Measurements from ENCODE around the gene BLVRB.
A peak's percentile ranks its signal among the peaks of the same experiment; 100 is the strongest.
"Not testable (repeated sequence)": the region's sequence is repeated elsewhere in the genome, so short reads cannot be mapped to it uniquely, and the experiment has no call there.

Gene BLVRB

DNA sequence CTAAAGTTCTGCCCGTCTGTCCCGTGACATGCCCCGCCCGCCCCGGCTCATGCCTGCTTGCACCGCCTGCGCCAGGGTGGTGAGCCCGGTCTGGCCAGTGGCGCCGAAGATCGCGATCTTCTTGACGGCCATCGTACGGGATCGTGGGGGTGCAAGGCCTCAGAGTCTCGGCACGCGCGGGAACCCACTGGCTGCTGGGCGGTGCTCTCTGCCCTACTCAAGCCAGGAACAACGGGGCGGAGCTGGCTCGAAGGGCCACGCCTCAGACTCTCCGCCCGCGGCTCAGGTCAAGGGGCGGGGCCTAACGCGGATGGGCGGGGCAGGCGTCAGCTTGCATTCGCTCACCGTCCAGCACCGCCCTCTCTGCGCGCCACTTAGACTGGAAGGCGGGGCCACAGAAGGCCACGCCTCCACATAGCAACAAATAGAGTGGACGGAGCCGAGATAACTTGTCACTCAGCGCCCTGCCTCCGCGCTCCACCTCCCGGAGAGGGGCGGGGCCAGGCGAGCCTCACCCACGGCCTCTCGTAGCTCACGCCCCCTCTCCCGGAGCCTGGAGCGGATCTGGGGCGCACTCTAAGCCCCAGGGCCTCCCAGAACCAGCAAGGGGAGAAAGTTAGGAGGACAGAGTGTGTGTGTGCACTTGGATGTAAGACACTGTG lies at the start of gene BLVRB:
BLVRB (minus strand) TSS at position 189 of the 662 bp plus-strand sequence; CDS start at position 132, 57 bp downstream.
- DNase-seq (ENCODE audit: insufficient read length, low spot score) (peak; percentile 94), FAIRE-seq (peak; percentile 98)

GRCh38 chr19:40513741-40514315 lies 48.3 kb upstream of the BLVRB start:
- FAIRE-seq, result no peak

GRCh38 chr19:40513345-40513678 lies 47.8 kb upstream of the BLVRB start:
- DNase-seq (ENCODE audit: insufficient read length, low spot score) (no peak), FAIRE-seq (peak; percentile 26)

More at GRCh38 chr19:40513741-40514315, 48.3 kb upstream of the BLVRB start:
- no peak for DNase-seq (ENCODE audit: insufficient read length, low spot score)

DNA sequence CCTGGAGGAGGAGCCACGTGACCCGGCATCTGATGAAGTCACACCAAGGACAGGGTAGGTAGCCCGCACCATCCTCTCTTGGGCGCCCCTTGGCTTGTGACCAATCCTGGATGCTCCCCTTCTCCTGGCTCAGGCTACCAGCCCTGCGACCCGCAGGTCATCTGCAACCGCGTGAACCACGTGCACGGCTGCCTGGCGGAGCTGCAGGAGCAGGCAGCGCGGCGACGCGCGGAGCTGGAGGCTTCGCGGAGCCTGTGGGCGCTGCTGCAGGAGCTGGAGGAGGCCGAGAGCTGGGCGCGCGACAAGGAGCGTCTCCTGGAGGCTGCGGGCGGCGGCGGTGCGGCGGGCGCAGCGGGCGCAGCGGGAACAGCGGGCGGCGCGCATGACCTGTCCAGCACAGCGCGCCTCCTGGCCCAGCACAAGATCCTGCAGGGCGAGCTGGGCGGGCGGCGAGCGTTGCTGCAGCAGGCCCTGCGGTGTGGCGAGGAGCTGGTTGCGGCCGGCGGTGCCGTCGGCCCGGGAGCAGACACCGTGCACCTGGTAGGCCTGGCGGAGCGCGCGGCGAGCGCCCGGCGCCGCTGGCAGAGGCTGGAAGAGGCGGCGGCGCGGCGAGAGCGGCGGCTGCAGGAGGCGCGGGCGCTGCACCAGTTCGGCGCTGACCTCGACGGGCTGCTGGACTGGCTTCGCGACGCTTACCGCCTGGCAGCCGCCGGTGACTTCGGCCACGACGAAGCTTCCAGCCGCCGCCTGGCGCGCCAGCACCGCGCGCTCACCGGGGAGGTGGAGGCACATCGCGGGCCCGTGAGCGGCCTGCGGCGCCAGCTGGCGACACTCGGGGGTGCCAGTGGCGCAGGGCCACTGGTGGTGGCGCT lies 47.2 kb upstream of the BLVRB start:
- FAIRE-seq (no peak), DNase-seq (ENCODE audit: insufficient read length, low spot score) (no peak)

- DNase-seq (ENCODE audit: insufficient read length, low spot score), result no peak
- FAIRE-seq, result no peak
Observed at GRCh38 chr19:40512110-40512472, 46.5 kb upstream of the BLVRB start.

- FAIRE-seq (no peak), DNase-seq (ENCODE audit: insufficient read length, low spot score) (no peak)
Observed at GRCh38 chr19:40511487-40511886, 45.9 kb upstream of the BLVRB start.

- no peak for DNase-seq (ENCODE audit: insufficient read length, low spot score)
- FAIRE-seq, result no peak
Observed at GRCh38 chr19:40510526-40511115, 45.1 kb upstream of the BLVRB start.

GRCh38 chr19:40508739-40509260 lies 43.3 kb upstream of the BLVRB start:
- DNase-seq (ENCODE audit: insufficient read length, low spot score) (no peak), FAIRE-seq (no peak)

- no peak for DNase-seq (ENCODE audit: insufficient read length, low spot score)
Observed at GRCh38 chr19:40507892-40508291, 42.3 kb upstream of the BLVRB start.

DNA sequence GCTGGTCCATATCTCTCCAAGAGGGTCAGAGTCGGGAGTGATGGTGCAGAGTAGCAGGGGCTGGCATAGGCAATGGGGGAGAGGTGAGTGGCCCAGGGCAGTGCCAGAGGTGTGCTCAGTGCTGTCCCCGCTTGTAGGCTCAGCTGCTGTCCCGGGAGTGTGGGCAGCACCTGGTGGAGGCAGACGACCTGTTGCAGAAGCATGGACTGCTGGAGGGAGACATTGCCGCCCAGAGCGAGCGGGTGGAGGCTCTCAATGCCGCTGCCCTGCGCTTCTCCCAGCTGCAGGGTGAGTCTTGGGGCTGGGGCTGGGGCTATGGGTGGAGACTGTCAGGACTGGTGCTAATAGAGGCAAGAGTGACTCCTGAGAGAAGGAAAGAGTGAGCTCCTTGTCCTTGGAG lies 40.6 kb upstream of the BLVRB start:
- no peak for DNase-seq (ENCODE audit: insufficient read length, low spot score)
- FAIRE-seq, result no peak

More at GRCh38 chr19:40507892-40508291, 42.3 kb upstream of the BLVRB start:
- FAIRE-seq, result no peak

DNA sequence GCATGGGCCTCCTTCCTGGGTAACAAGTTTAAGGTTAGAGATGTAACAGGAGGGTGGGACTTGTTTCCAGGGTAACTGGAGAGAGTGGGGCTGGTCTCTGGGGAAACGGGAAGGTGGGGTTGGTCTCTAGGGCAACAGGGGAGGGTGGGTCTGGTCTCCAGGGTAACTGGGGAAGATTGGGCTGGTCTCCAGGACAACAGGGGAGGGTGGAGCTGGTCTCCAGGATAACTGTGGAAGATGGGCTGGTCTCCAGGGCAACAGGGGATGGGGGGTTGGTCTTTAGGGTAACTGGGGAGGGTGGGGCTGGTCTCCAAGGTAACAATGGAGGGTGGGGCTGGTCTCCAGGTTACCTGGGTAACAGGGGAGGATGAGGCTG lies 37.8 kb upstream of the BLVRB start:
- no peak for FAIRE-seq

DNA sequence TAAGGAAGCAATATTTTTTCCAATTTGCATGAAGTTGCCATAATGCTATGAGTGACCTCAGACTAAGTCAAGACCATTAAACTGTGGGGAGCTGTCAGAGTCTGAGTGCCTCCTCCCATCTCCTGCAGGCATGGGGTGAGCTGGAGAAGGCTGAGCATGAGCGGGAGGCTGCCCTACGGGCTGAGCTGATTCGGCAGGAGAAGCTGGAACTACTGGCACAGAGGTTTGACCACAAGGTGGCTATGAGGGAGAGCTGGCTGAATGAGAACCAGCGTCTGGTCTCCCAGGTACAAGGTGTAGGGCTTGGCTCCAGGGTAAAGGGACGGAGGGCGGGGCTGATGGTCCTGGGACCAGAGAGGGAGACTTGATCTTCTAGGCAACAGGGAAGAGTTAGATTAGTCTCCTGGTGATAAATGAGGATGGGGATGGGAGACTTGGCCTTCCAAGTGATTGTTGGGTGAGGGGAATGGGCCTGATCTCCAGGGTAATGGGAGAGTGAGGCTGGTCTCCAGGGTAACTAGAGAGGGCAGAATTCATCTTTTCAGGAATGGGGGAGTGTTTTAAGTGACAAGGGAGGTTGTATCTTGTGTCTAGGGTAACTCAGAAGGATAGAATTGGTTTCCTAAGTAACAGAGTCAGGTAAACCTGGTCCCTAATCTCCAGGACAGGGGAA lies 37.2 kb upstream of the BLVRB start:
- FAIRE-seq, result no peak
- DNase-seq (ENCODE audit: insufficient read length, low spot score), result no peak

More for the DNA sequence above, 37.8 kb upstream of the BLVRB start:
- no peak for DNase-seq (ENCODE audit: insufficient read length, low spot score)

DNA sequence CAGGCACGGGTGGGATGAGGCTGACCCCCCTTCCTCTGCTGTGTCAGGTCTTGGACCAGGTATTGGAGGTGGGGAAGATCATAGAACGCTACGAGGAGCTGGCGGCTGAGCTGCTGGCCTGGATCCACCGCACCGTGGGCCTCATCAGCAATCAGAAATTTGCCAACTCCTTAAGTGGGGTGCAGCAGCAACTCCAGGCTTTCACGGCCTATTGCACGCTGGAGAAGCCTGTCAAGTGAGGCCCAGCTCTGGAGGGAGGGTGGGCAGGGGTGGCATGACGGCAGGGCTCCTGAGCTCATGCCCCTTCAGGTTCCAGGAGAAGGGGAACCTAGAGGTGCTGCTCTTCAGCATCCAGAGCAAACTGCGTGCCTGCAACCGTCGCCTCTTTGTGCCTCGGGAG lies 36.5 kb upstream of the BLVRB start:
- DNase-seq (ENCODE audit: insufficient read length, low spot score), result no peak
- FAIRE-seq, result no peak

GRCh38 chr19:40501599-40501998 lies 36.1 kb upstream of the BLVRB start:
- no peak for FAIRE-seq
- DNase-seq (ENCODE audit: insufficient read length, low spot score), result no peak

DNA sequence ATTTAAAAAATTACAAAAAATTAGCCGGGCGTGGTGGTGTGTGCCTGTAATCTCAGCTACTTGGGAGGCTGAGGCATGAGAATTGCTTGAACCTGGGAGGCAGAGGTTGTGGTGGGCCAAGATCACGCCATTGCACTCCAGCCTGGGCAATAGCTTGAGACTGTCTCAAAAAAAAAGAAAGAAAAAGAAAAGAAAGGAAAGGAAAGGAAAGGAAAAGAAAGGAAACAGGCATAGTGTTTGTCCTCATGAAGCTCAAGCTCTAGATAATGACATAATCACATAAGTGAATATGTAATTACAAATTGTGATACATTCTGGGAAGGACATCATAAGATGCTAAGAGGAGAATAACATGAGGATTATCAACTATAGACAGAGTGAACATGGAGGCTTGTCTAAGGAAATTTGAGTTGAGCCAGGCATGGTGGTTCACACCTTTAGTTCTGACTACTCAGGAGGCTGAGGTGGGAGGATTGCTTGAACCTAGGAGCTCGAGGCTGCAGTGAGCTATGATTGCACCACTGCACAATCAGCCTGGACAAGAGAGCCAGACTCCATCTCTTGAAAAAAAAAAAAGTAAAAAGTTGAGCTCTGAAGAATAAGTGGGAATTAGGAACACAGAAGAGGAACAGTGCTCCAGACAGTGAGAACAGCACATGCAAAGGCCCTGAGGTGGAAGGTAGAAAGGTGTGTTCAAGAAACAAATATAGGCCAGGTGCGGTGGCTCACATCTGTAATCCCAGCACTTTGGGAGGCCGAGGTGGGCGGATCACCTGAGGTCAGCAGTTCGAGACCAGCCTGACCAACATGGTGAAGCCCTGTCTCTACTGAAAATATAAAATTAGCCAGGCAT lies 35.4 kb upstream of the BLVRB start:
- DNase-seq (ENCODE audit: insufficient read length, low spot score); FAIRE-seq: not testable (repeated sequence)

DNA sequence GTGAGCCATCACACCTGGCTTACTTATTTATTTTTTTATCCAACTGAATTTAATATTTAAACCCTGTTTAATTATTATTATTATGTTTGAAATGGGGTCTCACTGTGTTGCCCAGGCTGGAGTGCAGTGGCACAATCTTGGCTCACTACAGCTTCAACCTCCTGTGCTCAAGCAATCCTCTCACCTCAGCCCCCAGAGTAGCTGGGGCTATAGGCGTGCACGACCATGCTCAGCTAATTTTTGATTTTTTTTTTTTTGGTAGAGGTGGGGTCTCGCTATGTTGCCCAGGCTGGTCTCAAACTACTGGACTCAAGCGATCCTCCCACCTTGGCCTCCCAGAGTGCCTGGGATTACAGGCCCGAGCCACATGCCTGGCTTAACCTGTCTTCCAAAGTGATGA lies 33.8 kb upstream of the BLVRB start:
- DNase-seq (ENCODE audit: insufficient read length, low spot score), result no peak
- FAIRE-seq, result no peak

- DNase-seq (ENCODE audit: insufficient read length, low spot score) (no peak), FAIRE-seq (no peak)
Observed at GRCh38 chr19:40497214-40497613, 31.7 kb upstream of the BLVRB start.

DNA sequence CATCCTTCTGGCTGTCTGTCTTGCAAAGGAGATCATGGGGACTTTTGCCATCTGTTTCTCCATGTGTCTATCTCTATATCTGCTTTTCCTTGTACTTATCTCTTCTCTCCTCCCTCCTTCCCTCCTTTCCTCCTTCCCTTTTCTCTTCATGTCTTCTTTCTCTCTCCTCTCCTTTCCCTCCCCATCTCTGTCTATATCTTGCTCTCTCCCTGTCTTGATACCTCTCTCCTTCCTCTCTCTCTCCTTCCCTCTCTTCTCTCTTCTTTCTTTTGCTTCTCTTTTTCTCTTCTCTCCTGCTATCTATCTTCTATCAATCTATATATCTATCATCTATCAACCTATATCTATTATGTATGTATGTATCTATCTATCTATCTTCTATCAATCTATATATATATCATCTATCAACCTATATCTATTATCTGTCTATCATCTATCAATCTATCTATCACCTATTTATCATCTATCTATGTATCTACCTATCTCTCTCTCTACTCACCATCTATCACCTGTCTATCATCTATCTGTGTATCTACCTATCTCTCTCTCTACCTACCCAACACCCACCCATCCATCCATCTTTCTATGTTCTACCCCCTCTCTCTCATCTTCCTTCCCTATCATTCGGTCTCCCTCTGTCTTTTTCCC lies 28.8 kb upstream of the BLVRB start:
- DNase-seq (ENCODE audit: insufficient read length, low spot score), result no peak
- FAIRE-seq, result no peak

DNA sequence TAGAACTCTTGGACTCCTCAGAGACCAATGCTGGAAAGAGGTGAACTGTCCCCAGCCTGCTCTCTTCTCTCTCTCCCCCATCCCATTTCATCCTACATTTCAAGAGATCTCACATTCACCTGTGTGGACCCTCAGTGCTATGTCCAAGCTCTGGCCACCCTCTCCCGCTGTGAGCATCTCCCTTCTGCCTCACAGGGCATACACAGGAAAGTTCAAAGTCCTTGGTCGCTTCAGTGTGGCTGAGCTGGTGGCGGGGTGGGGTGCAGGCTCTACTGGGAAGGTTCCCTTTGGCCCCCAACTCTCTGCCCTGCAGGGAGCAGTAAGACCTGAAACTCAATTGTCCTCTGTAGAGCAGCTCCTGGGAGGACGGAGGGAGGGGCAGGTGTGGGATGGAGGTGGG lies 28.2 kb upstream of the BLVRB start:
- FAIRE-seq (no peak), DNase-seq (ENCODE audit: insufficient read length, low spot score) (no peak)
